Colonic mucosa (tissue), 4 donors: ENCODE measurements around the gene HMGN4. TPM values are rescaled to one million over a fixed set of nuclear protein-coding genes. Genes with fewer than 3 reads are reported as not detected.

Source experiments
- DNase-seq: peaks from one replicate; pipeline ENCODE4 v3.0.0-alpha.2; 2020
- H3K27ac ChIP-seq: fragments of 200-600 bp; one replicate; pipeline ENCODE4 v1.8.0; 2021
- H3K27me3 ChIP-seq: fragments of 200-600 bp; one replicate; pipeline ENCODE4 v1.8.0; 2021
- H3K36me3 ChIP-seq: fragments of 200-600 bp; one replicate; pipeline ENCODE4 v1.8.0; 2021
- H3K4me1 ChIP-seq: fragments of 200-600 bp; one replicate; pipeline ENCODE4 v1.8.0; 2021; ENCODE audit warnings: mild to moderate bottlenecking
- H3K4me3 ChIP-seq: fragments of 200-600 bp; one replicate; pipeline ENCODE4 v1.8.0; 2021
- H3K9ac ChIP-seq, 2 donors: one replicate each; pipeline ENCODE4 v1.7.0; 2013; ENCODE audit warnings: control low read depth in 2 of 2, low read depth in 2 of 2, low read length in 2 of 2
- H3K9me3 ChIP-seq: fragments of 200-600 bp; one replicate; pipeline ENCODE4 v1.8.0; 2021
- CTCF ChIP-seq: fragments of 200-600 bp; IDR thresholded peaks from one replicate; pipeline ENCODE4 v1.8.0; 2022; ENCODE audit warnings: antibody characterized with exemption, mild to moderate bottlenecking
- intact Hi-C: fragments of 100-400 bp; cut with DNase I; formaldehyde crosslinking; loops from one replicate; pipeline ENCODE4 v1.14.1; 2022
- total RNA-seq, 2 donors: library from RNA; stranded (reverse); fragmentation: NEBNext Ultra II Directional in 1 of 2; extraction: Animal tissue kit (Norgen Biotek cat#: 25700) in 1 of 2; gene quantifications; one replicate each; pipeline ENCODE4 v1.2.1, GENCODE V29; 2021
- donor health status: healthy.
- donor health status: DM: no; HTN: no; CAD: no.
- donor health status: DM: no; HTN: no; CAD: no.

HMGN4 gene
- total RNA-seq, 2 donors from 2014 or later, result 40.6 to 56.0 TPM

GRCh38 chr6:26593278-26594130, 55.3 kb downstream of the HMGN4 start:
- no peak for TF ChIP-seq CTCF
- H3K4me3 ChIP-seq, result no peak overlapping the region
- no peak overlapping the region for H3K9ac ChIP-seq
- no peaks in the 10 kb centered on the region for H3K9me3 ChIP-seq
- no peak overlapping the region for H3K27ac ChIP-seq
- intact Hi-C loops, result loop anchor here (5.0 kb wide), 1 partner anchor 251 kb away; no protein-coding TSS in a partner anchor
- H3K36me3 ChIP-seq, result no peaks in the 10 kb centered on the region
- no peak for DNase-seq
- H3K27me3 ChIP-seq, result peaks cover 10% of the 10 kb centered on the region
- H3K4me1 ChIP-seq, result peaks cover 9% of the 10 kb centered on the region

- Histone ChIP-seq H3K4me3 (no peak overlapping the region), H3K27me3 (peaks cover 10% of the 10 kb centered on the region), H3K9ac (no peak overlapping the region), H3K9me3 (no peaks in the 10 kb centered on the region), H3K27ac (no peak overlapping the region), H3K4me1 (peaks cover 9% of the 10 kb centered on the region), H3K36me3 (no peaks in the 10 kb centered on the region)
- no peak for DNase-seq
- TF ChIP-seq CTCF, result no peak
- intact Hi-C loops, result loop anchor here (5.0 kb wide), 1 partner anchor 252 kb away; no protein-coding TSS in a partner anchor
Observed at GRCh38 chr6:26594131-26594498, 55.9 kb downstream of the HMGN4 start.

GRCh38 chr6:26594730-26595632, 56.8 kb downstream of the HMGN4 start:
- Histone ChIP-seq H3K27me3 (peaks cover 10% of the 10 kb centered on the region), H3K27ac (peak overlapping the region; percentile 82), H3K9ac (peak overlapping the region in 1 of 2 donors; percentile 67), H3K4me3 (no peak overlapping the region), H3K9me3 (no peaks in the 10 kb centered on the region), H3K4me1 (peaks cover 9% of the 10 kb centered on the region), H3K36me3 (no peaks in the 10 kb centered on the region)
- TF ChIP-seq CTCF, result no peak
- intact Hi-C loops, result loop anchor here (5.0 kb wide), 1 partner anchor 253 kb away; no protein-coding TSS in a partner anchor
- no peak for DNase-seq

GRCh38 chr6:26595669-26596269, 57.6 kb downstream of the HMGN4 start:
- Histone ChIP-seq H3K36me3 (no peaks in the 10 kb centered on the region), H3K27me3 (peaks cover 10% of the 10 kb centered on the region), H3K9me3 (no peaks in the 10 kb centered on the region), H3K4me3 (peak overlapping the region; percentile 97), H3K9ac (peak overlapping the region; percentile 57 to 67), H3K4me1 (peaks cover 9% of the 10 kb centered on the region), H3K27ac (peak overlapping the region; percentile 82)
- intact Hi-C loops, result no loop called here
- TF ChIP-seq CTCF, result peak; percentile 96
- peak; percentile 96 for DNase-seq

Other genes starting within 250 kb of the HMGN4 start
- 10 to 100 TPM; 41.7 to 53.3 TPM for gene BTN3A2, start 173.2 kb upstream of the HMGN4 start, total RNA-seq
- 1 to 10 TPM; 4.1 to 8.7 TPM for gene BTN2A2, start 155.3 kb upstream of the HMGN4 start, total RNA-seq
- 10 to 100 TPM; 24.1 to 29.4 TPM for gene BTN3A1, start 136.1 kb upstream of the HMGN4 start, total RNA-seq
- 10 to 100 TPM; 14.9 to 20.9 TPM for gene BTN3A3, start 97.9 kb upstream of the HMGN4 start, total RNA-seq
- gene BTN2A1, start 80.4 kb upstream of the HMGN4 start, total RNA-seq, result 10 to 100 TPM; 17.8 to 27.8 TPM
- gene BTN1A1, start 38.1 kb upstream of the HMGN4 start, total RNA-seq, result not detected
- gene ABT1, start 58.6 kb downstream of the HMGN4 start, total RNA-seq, result 10 to 100 TPM; 15.9 to 17.9 TPM
- gene ZNF322, start 121.4 kb downstream of the HMGN4 start, total RNA-seq, result 10 to 100 TPM; 17.2 to 24.0 TPM